Stomach (tissue), 9 donors: ENCODE measurements around the gene PIP4K2C. TPM values are rescaled to one million over a fixed set of nuclear protein-coding genes. Genes with fewer than 3 reads are reported as not detected.

Source experiments
- DNase-seq, 2 donors: peaks; one replicate each; pipeline versions ENCODE4 v3.0.0 to v3.0.0-alpha.2; 2013 to 2019
- H3K27ac ChIP-seq, 5 donors: fragments of 200-600 bp in 4 of 5; sonication (generic) in 4 of 5; one replicate each; pipeline ENCODE4 v1.5.1; 2013 to 2019; ENCODE audit warnings: mild to moderate bottlenecking in 1 of 5, moderate library complexity in 1 of 5
- H3K27me3 ChIP-seq, 3 donors: fragments of 200-600 bp; sonication (generic); one replicate each; pipeline ENCODE4 v1.5.1; 2017 to 2019; ENCODE audit warnings: mixed run types in 1 of 3
- H3K36me3 ChIP-seq, 4 donors: fragments of 200-600 bp; sonication (generic); 1 replicate in 3 of 4; 2 replicates in 1 of 4; pipeline ENCODE4 v1.5.1; 2016 to 2019
- H3K4me1 ChIP-seq, 4 donors: fragments of 200-600 bp; sonication (generic); one replicate each; pipeline ENCODE4 v1.5.1; 2016 to 2019
- H3K4me3 ChIP-seq, 4 donors: fragments of 200-600 bp; sonication (generic) in 3 of 4; one replicate each; pipeline ENCODE4 v1.5.1; 2016 to 2019; ENCODE audit warnings: mild to moderate bottlenecking in 1 of 4
- H3K9me3 ChIP-seq, 4 donors: fragments of 200-600 bp; sonication (generic); one replicate each; pipeline ENCODE4 v1.5.1; 2016 to 2019
- EP300 ChIP-seq: sonication (generic); formaldehyde crosslinking; IDR thresholded peaks from one replicate; pipeline ENCODE4 v1.6.1; 2017; ENCODE audit warnings: antibody characterized with exemption
- POLR2A ChIP-seq, 4 donors: fragments of 450-650 bp; IDR thresholded peaks; one replicate each; pipeline ENCODE4 v1.6.1; 2016; ENCODE audit warnings: antibody characterized with exemption in 4 of 4, control low read depth in 2 of 4, mild to moderate bottlenecking in 1 of 4, moderate library complexity in 1 of 4
- POLR2AphosphoS5 ChIP-seq, 3 donors: sonication (generic); formaldehyde crosslinking; IDR thresholded peaks; one replicate each; pipeline ENCODE4 v1.6.1; 2016; ENCODE audit warnings: antibody characterized with exemption in 3 of 3
- WGBS, 5 donors: extraction: QIAGEN DNeasy Blood & Tissue Kit in 3 of 5; methylation state at CpG; one replicate each; pipeline versions ENCODE4 v1.1.5 to v1.1.7; 2013 to 2018; 5-methylcytosine and 5-hydroxymethylcytosine counted together
- intact Hi-C: fragments of 100-400 bp; cut with DNase I; formaldehyde crosslinking; loops from one replicate; pipeline ENCODE4 v1.15.1; 2023; ENCODE audit warnings: low total_unique reads
- polyA plus RNA-seq, 3 donors: library from polyadenylated mRNA; stranded (reverse); fragments of 200-250 nt; gene quantifications; one replicate each; pipeline ENCODE4 v1.2.3, GENCODE V29; 2013
- total RNA-seq, 5 donors: library from RNA; depleted of rRNA; stranded (reverse); fragments of >200 nt; gene quantifications; one replicate each; pipeline versions ENCODE4 v1.1.0 to v1.2.3, GENCODE V29; 2014 to 2016
- TF ChIP-seq, protein P1 (sequence below), 7 experiments: fragments of 450-650 bp in 4 of 7; fragments of 200-600 bp in 3 of 7; sonication (generic) in 3 of 7; IDR thresholded peaks; one replicate each; pipeline ENCODE4 v1.5.1; 2016 to 2019; ENCODE audit warnings: antibody characterized with exemption in 7 of 7, control low read depth in 2 of 7, mild to moderate bottlenecking in 1 of 7
- donor health status: healthy with polysubstance abuse.
- donor health status: Bipolar disorder and iron deficiency.
- donor health status: healthy.

PIP4K2C gene
- total and polyA plus RNA-seq, 8 donors, result 14.1 to 116 (median 35.5) TPM

DNA sequence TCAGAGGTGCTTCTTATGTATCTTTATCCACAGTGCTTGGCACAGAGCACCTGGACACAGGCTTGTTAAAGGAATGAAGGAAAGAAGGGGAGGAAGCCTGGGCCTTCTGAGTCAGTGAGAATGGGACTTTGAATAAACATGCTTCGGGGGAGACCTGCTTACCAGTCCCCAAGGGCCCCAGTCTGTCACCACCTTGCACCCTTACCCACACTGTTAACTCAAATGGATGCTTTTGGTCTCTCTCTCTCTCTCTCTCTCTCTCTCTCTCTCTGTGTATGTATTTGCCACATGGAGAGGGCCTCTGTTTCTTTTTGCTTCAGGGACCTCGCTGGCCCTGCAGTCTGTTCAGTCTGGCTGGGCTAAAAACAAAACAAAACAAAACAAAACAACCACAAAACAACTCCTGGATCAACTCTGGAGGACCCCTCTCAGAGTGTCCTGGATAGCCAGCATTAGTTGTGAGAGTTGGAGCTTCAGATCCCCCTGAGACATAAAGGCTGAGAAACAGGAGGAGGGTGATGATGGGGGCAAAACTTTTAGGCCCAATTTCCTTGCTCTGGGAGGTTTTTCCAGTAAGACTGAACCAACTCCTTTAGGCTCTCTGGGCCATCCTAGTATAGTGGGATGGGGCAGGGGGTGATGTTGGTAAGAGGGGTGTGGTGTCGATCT, 39.2 kb upstream of the PIP4K2C start:
- WGBS, 5 donors, result 46 to 78% (median 72%) methylated on average over 3 of the region's 3 CpGs
- Histone ChIP-seq H3K27ac (no peak overlapping the region), H3K4me1 (peaks cover 0 to 20% (median 15%) of the 10 kb centered on the region in 4 donors), H3K36me3 (no peaks in the 10 kb centered on the region), H3K9me3 (no peaks in the 10 kb centered on the region), H3K4me3 (no peak overlapping the region), H3K27me3 (peaks cover 0 to 32% (median 29%) of the 10 kb centered on the region in 3 donors)
- no peak for TF ChIP-seq EP300
- no peak for TF ChIP-seq POLR2A (IDR thresholded peaks at IDR 0.05)
- TF ChIP-seq, protein P1, sequence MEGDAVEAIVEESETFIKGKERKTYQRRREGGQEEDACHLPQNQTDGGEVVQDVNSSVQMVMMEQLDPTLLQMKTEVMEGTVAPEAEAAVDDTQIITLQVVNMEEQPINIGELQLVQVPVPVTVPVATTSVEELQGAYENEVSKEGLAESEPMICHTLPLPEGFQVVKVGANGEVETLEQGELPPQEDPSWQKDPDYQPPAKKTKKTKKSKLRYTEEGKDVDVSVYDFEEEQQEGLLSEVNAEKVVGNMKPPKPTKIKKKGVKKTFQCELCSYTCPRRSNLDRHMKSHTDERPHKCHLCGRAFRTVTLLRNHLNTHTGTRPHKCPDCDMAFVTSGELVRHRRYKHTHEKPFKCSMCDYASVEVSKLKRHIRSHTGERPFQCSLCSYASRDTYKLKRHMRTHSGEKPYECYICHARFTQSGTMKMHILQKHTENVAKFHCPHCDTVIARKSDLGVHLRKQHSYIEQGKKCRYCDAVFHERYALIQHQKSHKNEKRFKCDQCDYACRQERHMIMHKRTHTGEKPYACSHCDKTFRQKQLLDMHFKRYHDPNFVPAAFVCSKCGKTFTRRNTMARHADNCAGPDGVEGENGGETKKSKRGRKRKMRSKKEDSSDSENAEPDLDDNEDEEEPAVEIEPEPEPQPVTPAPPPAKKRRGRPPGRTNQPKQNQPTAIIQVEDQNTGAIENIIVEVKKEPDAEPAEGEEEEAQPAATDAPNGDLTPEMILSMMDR (IDR thresholded peaks at IDR 0.05), result no peak
- TF ChIP-seq POLR2AphosphoS5 (IDR thresholded peaks at IDR 0.05), result no peak
- intact Hi-C loops, result no loop called here
- no peak for DNase-seq

GRCh38 chr12:57552306-57552651, 38.7 kb upstream of the PIP4K2C start:
- no peaks in the 10 kb centered on the region for H3K36me3 ChIP-seq
- intact Hi-C loops, result no loop called here
- 62 to 75% (median 67%) methylated on average over 2 of the region's 2 CpGs for WGBS, 5 donors
- no peak overlapping the region for H3K27ac ChIP-seq
- peaks cover 0 to 18% (median 13%) of the 10 kb centered on the region in 4 donors for H3K4me1 ChIP-seq
- no peak overlapping the region for H3K4me3 ChIP-seq
- peaks cover 0 to 32% (median 29%) of the 10 kb centered on the region in 3 donors for H3K27me3 ChIP-seq
- TF ChIP-seq, protein P1 (IDR thresholded peaks at IDR 0.05), result no peak
- no peak for TF ChIP-seq POLR2AphosphoS5 (IDR thresholded peaks at IDR 0.05)
- no peak for TF ChIP-seq POLR2A (IDR thresholded peaks at IDR 0.05)
- no peak for TF ChIP-seq EP300
- no peaks in the 10 kb centered on the region for H3K9me3 ChIP-seq
- no peak for DNase-seq

GRCh38 chr12:57552835-57553313, 38.1 kb upstream of the PIP4K2C start:
- Histone ChIP-seq H3K27me3 (peaks cover 0 to 31% (median 29%) of the 10 kb centered on the region in 3 donors), H3K9me3 (no peaks in the 10 kb centered on the region), H3K4me3 (no peak overlapping the region), H3K36me3 (no peaks in the 10 kb centered on the region), H3K27ac (no peak overlapping the region), H3K4me1 (peaks cover 0 to 15% (median 11%) of the 10 kb centered on the region in 4 donors)
- WGBS, 5 donors, result 56 to 64% (median 60%) methylated on average over 6 of the region's 6 CpGs
- TF ChIP-seq, protein P1 (IDR thresholded peaks at IDR 0.05), result no peak
- TF ChIP-seq POLR2A (IDR thresholded peaks at IDR 0.05) (no peak), POLR2AphosphoS5 (IDR thresholded peaks at IDR 0.05) (no peak), EP300 (no peak)
- intact Hi-C loops, result no loop called here
- DNase-seq, result no peak

DNA sequence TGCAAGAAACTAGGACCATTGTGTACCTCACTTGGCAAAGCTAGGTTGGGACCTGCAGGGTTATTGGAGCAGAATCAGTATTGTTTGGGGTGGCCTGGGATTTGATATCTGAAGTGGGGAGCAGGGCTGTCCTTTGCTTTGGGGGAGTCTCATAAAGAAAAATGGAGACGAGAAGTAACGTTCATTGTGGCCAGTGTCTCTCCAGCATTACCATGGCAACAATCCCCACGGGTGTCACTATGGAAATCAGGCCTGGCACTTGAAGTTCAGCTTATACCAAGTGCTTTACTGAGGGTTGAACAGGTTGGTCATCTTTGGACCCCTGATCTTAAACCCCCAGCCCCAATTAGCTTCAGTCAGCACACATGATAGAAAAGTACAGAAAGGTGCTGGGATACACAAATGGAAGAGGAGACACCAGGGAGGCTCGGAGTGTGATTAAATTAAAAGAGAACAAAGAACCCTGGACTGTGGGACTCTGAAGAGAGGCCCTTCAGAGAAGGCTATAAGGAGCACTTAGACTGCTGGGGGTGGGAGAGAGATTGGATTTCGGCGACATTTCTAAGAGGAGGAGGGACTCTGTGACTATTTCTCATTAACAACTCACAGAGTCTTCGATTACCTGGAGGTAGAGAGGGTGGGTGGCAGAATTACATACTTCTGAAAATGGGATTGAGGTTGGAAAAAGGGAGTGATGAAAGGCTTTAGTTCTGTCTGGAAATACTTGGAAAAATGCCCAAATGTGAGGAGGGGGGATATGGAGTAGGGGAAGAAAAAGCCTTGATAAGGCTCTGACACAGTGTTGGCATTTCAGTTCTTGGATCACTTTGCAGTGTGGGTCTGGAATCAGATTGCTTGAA, 37.4 kb upstream of the PIP4K2C start:
- WGBS, 5 donors, result 62 to 74% (median 65%) methylated on average over 7 of the region's 7 CpGs
- TF ChIP-seq EP300, result no peak
- no peak for TF ChIP-seq POLR2AphosphoS5 (IDR thresholded peaks at IDR 0.05)
- TF ChIP-seq POLR2A (IDR thresholded peaks at IDR 0.05), result no peak
- TF ChIP-seq, protein P1 (IDR thresholded peaks at IDR 0.05), result no peak
- H3K4me3 ChIP-seq, result no peak overlapping the region
- H3K27ac ChIP-seq, result no peak overlapping the region
- H3K27me3 ChIP-seq, result peaks cover 0 to 25% (median 24%) of the 10 kb centered on the region in 3 donors
- H3K4me1 ChIP-seq, result peaks cover 0 to 15% (median 11%) of the 10 kb centered on the region in 4 donors
- H3K9me3 ChIP-seq, result no peaks in the 10 kb centered on the region
- DNase-seq, result no peak
- intact Hi-C loops, result no loop called here
- H3K36me3 ChIP-seq, result no peaks in the 10 kb centered on the region
